Neural crest cell (in vitro differentiated cells): ENCODE measurements around the gene IRAK1. TPM values are rescaled to one million over a fixed set of nuclear protein-coding genes. Genes with fewer than 3 reads are reported as not detected.

Source experiments
- DNase-seq: peaks from one replicate; pipeline ENCODE4 v3.0.0; 2021; ENCODE audit warnings: low read depth, mixed read lengths, low spot score
- H3K27ac Mint-ChIP-seq: one replicate; pipeline ENCODE4 v1.8.0; 2021; ENCODE audit warnings: mild to moderate bottlenecking, mixed read lengths; ENCODE audit not compliant: unreplicated experiment
- H3K27me3 Mint-ChIP-seq: 2 replicates; pipeline ENCODE4 v1.8.0; 2021; ENCODE audit warnings: low read depth, mild to moderate bottlenecking, mixed read lengths
- H3K36me3 Mint-ChIP-seq: 2 replicates; pipeline ENCODE4 v1.8.0; 2021; ENCODE audit warnings: low read depth, mild to moderate bottlenecking, mixed read lengths
- H3K4me1 Mint-ChIP-seq: 2 replicates; pipeline ENCODE4 v1.8.0; 2021; ENCODE audit warnings: mixed read lengths
- H3K4me3 Mint-ChIP-seq: one replicate; pipeline ENCODE4 v1.8.0; 2021; ENCODE audit warnings: mild to moderate bottlenecking, mixed read lengths
- H3K9me3 Mint-ChIP-seq: 2 replicates; pipeline ENCODE4 v1.8.0; 2021; ENCODE audit warnings: mixed read lengths
- CTCF ChIP-seq: fragments of 200-600 bp; sonication (generic); conservative IDR thresholded peaks from 2 replicates; pipeline ENCODE4 v1.5.0; 2021; ENCODE audit warnings: antibody characterized with exemption, mild to moderate bottlenecking
- total RNA-seq: library from RNA; stranded (reverse); gene quantifications from 2 replicates; pipeline ENCODE4 v1.2.1, GENCODE V29; 2021

Gene IRAK1
- total RNA-seq, 1 donor from 2014 or later: 127 TPM

GRCh38 chrX:154028502-154029184 is 8.9 kb upstream of the IRAK1 start:
- DNase-seq: no peak
- no peaks in the 10 kb centered on the region for H3K27me3 Mint-ChIP-seq
- peaks cover 2% of the 10 kb centered on the region for H3K4me1 Mint-ChIP-seq
- H3K27ac Mint-ChIP-seq: no peak overlapping the region
- peaks cover 4% of the 10 kb centered on the region for H3K36me3 Mint-ChIP-seq
- no peaks in the 10 kb centered on the region for H3K9me3 Mint-ChIP-seq
- H3K4me3 Mint-ChIP-seq: no peak overlapping the region
- no peak for TF ChIP-seq CTCF

- Mint-ChIP-seq H3K4me3 (no peak overlapping the region), H3K9me3 (no peaks in the 10 kb centered on the region), H3K27me3 (no peaks in the 10 kb centered on the region), H3K27ac (no peak overlapping the region), H3K36me3 (peaks cover 8% of the 10 kb centered on the region), H3K4me1 (peaks cover 6% of the 10 kb centered on the region)
- no peak for DNase-seq
- no peak for TF ChIP-seq CTCF
Measured at GRCh38 chrX:154027986-154028385, 8.3 kb upstream of the IRAK1 start.

- no peak for TF ChIP-seq CTCF
- peaks cover 10% of the 10 kb centered on the region for H3K4me1 Mint-ChIP-seq
- H3K27ac Mint-ChIP-seq: no peak overlapping the region
- H3K36me3 Mint-ChIP-seq: peaks cover 8% of the 10 kb centered on the region
- no peaks in the 10 kb centered on the region for H3K27me3 Mint-ChIP-seq
- H3K4me3 Mint-ChIP-seq: no peak overlapping the region
- no peaks in the 10 kb centered on the region for H3K9me3 Mint-ChIP-seq
- DNase-seq: no peak
Measured at GRCh38 chrX:154027022-154027402, 7.3 kb upstream of the IRAK1 start.

- Mint-ChIP-seq H3K27ac (no peak overlapping the region), H3K27me3 (no peaks in the 10 kb centered on the region), H3K4me3 (no peak overlapping the region), H3K4me1 (peaks cover 10% of the 10 kb centered on the region), H3K9me3 (no peaks in the 10 kb centered on the region), H3K36me3 (peaks cover 8% of the 10 kb centered on the region)
- no peak for TF ChIP-seq CTCF
- DNase-seq: no peak
Measured at GRCh38 chrX:154026136-154027021, 6.7 kb upstream of the IRAK1 start.

- TF ChIP-seq CTCF: no peak
- no peak overlapping the region for H3K4me3 Mint-ChIP-seq
- peaks cover 8% of the 10 kb centered on the region for H3K36me3 Mint-ChIP-seq
- H3K27ac Mint-ChIP-seq: peak overlapping the region; percentile 19
- H3K9me3 Mint-ChIP-seq: no peaks in the 10 kb centered on the region
- peaks cover 14% of the 10 kb centered on the region for H3K4me1 Mint-ChIP-seq
- H3K27me3 Mint-ChIP-seq: peaks cover 2% of the 10 kb centered on the region
- DNase-seq: no peak
Measured at GRCh38 chrX:154025230-154025629, 5.5 kb upstream of the IRAK1 start.
